Measurements from ENCODE around the gene RFX4. TPM values are rescaled to one million over a fixed set of nuclear protein-coding genes. Genes with fewer than 3 reads are reported as not detected.

The RFX4 gene
- total RNA-seq, 1 experiment from 2014 or later, result not detected

DNA sequence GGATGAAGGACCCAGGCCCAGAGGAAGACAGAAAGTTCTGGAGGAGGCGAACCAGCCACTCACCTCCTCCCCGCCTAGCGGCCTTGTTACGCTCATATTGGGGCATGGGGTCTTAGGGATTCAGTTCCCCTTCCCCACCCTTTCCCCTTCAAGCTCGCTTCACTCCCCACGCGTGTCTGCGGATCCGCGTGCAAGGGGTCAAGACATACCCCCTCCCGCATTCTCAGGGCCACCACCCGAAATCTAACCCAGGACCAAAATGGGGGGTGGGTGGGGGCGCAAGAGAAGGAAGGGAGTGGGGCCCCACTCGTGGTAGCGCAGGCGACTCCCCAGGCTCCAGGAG lies 584 bp upstream of the RFX4 start:
- Histone ChIP-seq H3K4me1 (ENCODE audit: control insufficient read depth in 1 of 2, insufficient read depth in 2 of 2, low read length in 2 of 2) (no peaks in the 10 kb centered on the region), H3K9me2 (ENCODE audit: insufficient read depth) (no peaks in the 10 kb centered on the region), H4K20me1 (ENCODE audit: insufficient read depth) (no peaks in the 10 kb centered on the region), H3K4me2 (ENCODE audit: low read length) (no peak overlapping the region), H3K4me3 (replicated peaks in 1 of 2; ENCODE audit: low read depth in 1 of 2, low read length in 2 of 2) (no peak overlapping the region), H3K9ac (ENCODE audit: low read length) (no peak overlapping the region), H3K27me3 (ENCODE audit: insufficient read depth, low read length) (no peaks in the 10 kb centered on the region), H3K27ac (ENCODE audit: low read depth, low read length) (no peak overlapping the region), H3K9me3 (ENCODE audit: control insufficient read depth in 1 of 2, insufficient read depth in 1 of 2, low read depth in 1 of 2, low read length in 2 of 2) (no peaks in the 10 kb centered on the region), H3K36me3 (ENCODE audit: control insufficient read depth in 1 of 2, insufficient read depth in 2 of 2, low read length in 2 of 2) (no peaks in the 10 kb centered on the region), H2AFZ (ENCODE audit: low read depth, low read length, poor library complexity, severe bottlenecking) (no peak overlapping the region), H3K79me2 (ENCODE audit: insufficient read depth, low read length) (no peaks in the 10 kb centered on the region)
- no TSS peak for BruUV-seq (replicated peaks)
- ATAC-seq (no peak), DNase-seq (ENCODE audit: low read depth, low spot score) (no peak)
- ChIA-PET POLR2A (no interaction called here), CTCF (no interaction called here), RAD21 (ENCODE audit: low non-redundant PET in 1 of 2, low total read pairs in 2 of 2, uncharacterized antibody in 2 of 2, unreplicated experiment in 2 of 2) (no interaction called here)
- TF ChIP-seq SP1 (IDR thresholded peaks at IDR 0.05; ENCODE audit: low read depth) (no peak), SRF (IDR thresholded peaks at IDR 0.05; ENCODE audit: low read depth) (no peak), SIN3A (IDR thresholded peaks at IDR 0.05; ENCODE audit: low read depth) (no peak)
- TF ChIP-seq, protein P1, sequence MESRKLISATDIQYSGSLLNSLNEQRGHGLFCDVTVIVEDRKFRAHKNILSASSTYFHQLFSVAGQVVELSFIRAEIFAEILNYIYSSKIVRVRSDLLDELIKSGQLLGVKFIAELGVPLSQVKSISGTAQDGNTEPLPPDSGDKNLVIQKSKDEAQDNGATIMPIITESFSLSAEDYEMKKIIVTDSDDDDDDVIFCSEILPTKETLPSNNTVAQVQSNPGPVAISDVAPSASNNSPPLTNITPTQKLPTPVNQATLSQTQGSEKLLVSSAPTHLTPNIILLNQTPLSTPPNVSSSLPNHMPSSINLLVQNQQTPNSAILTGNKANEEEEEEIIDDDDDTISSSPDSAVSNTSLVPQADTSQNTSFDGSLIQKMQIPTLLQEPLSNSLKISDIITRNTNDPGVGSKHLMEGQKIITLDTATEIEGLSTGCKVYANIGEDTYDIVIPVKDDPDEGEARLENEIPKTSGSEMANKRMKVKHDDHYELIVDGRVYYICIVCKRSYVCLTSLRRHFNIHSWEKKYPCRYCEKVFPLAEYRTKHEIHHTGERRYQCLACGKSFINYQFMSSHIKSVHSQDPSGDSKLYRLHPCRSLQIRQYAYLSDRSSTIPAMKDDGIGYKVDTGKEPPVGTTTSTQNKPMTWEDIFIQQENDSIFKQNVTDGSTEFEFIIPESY (IDR thresholded peaks at IDR 0.05; ENCODE audit: extremely low read depth, insufficient replicate concordance, low read length), result no peak
- intact Hi-C loops (cut with micrococcal nuclease), result no loop called here

DNA sequence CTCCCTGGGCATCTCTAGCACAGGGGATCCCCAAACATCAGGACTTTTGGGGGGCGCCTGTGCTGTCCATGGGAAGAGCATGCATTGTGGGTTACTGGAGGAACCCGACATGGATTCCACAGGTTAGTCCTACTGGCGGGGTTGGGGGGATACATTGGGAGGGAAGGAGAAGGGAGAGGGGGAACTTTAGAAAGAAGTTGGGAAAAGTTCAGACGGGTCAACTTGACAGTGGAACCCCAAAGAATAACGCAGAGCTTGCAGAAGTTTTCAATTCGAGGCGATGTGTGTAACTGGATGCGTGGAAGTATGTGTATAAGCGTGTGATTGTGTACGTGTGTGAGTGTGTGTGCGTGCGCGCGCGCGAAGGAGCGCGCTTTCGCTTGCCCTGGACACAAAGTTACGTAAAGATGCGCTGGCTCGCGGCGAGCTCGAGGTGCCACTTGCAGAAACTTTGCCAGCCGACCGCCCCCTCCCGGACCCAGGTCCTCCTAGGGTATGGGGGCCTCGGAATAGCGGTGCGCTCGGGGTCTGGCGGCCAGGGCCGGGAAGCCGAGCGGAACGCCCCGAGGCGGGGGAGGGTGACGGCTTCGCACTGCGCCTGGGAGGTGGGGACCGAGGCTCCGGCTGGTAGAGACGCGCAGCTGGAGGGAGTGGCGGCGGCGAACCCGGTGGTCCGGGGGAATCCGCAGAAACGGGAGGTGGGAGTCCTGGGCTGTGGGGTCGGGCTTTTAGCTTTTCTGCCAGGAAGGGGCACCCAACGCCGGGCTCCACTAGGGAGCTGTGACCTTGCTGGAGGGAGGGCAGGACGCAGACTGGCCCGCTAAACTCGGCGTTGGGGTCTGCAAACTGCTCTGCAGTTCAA lies 669 bp downstream of the RFX4 start:
- ChIA-PET CTCF (no interaction called here), RAD21 (ENCODE audit: low non-redundant PET in 1 of 2, low total read pairs in 2 of 2, uncharacterized antibody in 2 of 2, unreplicated experiment in 2 of 2) (no interaction called here), POLR2A (no interaction called here)
- Histone ChIP-seq H3K4me2 (ENCODE audit: low read length) (no peak overlapping the region), H4K20me1 (ENCODE audit: insufficient read depth) (no peaks in the 10 kb centered on the region), H3K27ac (ENCODE audit: low read depth, low read length) (no peak overlapping the region), H3K9me2 (ENCODE audit: insufficient read depth) (no peaks in the 10 kb centered on the region), H3K36me3 (ENCODE audit: control insufficient read depth in 1 of 2, insufficient read depth in 2 of 2, low read length in 2 of 2) (no peaks in the 10 kb centered on the region), H2AFZ (ENCODE audit: low read depth, low read length, poor library complexity, severe bottlenecking) (no peak overlapping the region), H3K4me1 (ENCODE audit: control insufficient read depth in 1 of 2, insufficient read depth in 2 of 2, low read length in 2 of 2) (no peaks in the 10 kb centered on the region), H3K9me3 (ENCODE audit: control insufficient read depth in 1 of 2, insufficient read depth in 1 of 2, low read depth in 1 of 2, low read length in 2 of 2) (no peaks in the 10 kb centered on the region), H3K79me2 (ENCODE audit: insufficient read depth, low read length) (no peaks in the 10 kb centered on the region), H3K4me3 (replicated peaks in 1 of 2; ENCODE audit: low read depth in 1 of 2, low read length in 2 of 2) (no peak overlapping the region), H3K27me3 (ENCODE audit: insufficient read depth, low read length) (peaks cover 5% of the 10 kb centered on the region; the same call in 1 of the 2 replicates), H3K9ac (ENCODE audit: low read length) (no peak overlapping the region)
- no peak for TF ChIP-seq ZFX (IDR thresholded peaks at IDR 0.05)
- no peak for TF ChIP-seq SRF (IDR thresholded peaks at IDR 0.05; ENCODE audit: low read depth)
- TF ChIP-seq, protein P2, sequence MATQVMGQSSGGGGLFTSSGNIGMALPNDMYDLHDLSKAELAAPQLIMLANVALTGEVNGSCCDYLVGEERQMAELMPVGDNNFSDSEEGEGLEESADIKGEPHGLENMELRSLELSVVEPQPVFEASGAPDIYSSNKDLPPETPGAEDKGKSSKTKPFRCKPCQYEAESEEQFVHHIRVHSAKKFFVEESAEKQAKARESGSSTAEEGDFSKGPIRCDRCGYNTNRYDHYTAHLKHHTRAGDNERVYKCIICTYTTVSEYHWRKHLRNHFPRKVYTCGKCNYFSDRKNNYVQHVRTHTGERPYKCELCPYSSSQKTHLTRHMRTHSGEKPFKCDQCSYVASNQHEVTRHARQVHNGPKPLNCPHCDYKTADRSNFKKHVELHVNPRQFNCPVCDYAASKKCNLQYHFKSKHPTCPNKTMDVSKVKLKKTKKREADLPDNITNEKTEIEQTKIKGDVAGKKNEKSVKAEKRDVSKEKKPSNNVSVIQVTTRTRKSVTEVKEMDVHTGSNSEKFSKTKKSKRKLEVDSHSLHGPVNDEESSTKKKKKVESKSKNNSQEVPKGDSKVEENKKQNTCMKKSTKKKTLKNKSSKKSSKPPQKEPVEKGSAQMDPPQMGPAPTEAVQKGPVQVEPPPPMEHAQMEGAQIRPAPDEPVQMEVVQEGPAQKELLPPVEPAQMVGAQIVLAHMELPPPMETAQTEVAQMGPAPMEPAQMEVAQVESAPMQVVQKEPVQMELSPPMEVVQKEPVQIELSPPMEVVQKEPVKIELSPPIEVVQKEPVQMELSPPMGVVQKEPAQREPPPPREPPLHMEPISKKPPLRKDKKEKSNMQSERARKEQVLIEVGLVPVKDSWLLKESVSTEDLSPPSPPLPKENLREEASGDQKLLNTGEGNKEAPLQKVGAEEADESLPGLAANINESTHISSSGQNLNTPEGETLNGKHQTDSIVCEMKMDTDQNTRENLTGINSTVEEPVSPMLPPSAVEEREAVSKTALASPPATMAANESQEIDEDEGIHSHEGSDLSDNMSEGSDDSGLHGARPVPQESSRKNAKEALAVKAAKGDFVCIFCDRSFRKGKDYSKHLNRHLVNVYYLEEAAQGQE (IDR thresholded peaks at IDR 0.05; ENCODE audit: low read depth), result no peak
- TF ChIP-seq EZH2 (IDR thresholded peaks at IDR 0.05), result no peak
- no peak for TF ChIP-seq TCF7L2 (IDR thresholded peaks at IDR 0.05; ENCODE audit: borderline replicate concordance, extremely low read depth, insufficient read depth, insufficient read length)
- TF ChIP-seq POLR2A (IDR thresholded peaks at IDR 0.05; ENCODE audit: borderline replicate concordance, extremely low read depth, insufficient read depth, insufficient read length), result no peak
- no peak for TF ChIP-seq POLR2AphosphoS5 (IDR thresholded peaks at IDR 0.05; ENCODE audit: low read depth, low read length)
- TF ChIP-seq RAD21 (IDR thresholded peaks at IDR 0.05; ENCODE audit: low read depth), result no peak
- TF ChIP-seq JUND (IDR thresholded peaks at IDR 0.05), result no peak
- ATAC-seq, result no peak
- intact Hi-C loops (cut with micrococcal nuclease), result no loop called here
- no TSS peak for BruUV-seq (replicated peaks)
- DNase-seq (ENCODE audit: low read depth, low spot score), result no peak

Measured in HCT116 (cell line).